Measurements from ENCODE around the gene ECHDC1. TPM values are rescaled to one million over a fixed set of nuclear protein-coding genes. Genes with fewer than 3 reads are reported as not detected.

ECHDC1 gene
- total and polyA plus RNA-seq, 5 donors: 31.9 to 40.5 (median 33.0) TPM

DNA sequence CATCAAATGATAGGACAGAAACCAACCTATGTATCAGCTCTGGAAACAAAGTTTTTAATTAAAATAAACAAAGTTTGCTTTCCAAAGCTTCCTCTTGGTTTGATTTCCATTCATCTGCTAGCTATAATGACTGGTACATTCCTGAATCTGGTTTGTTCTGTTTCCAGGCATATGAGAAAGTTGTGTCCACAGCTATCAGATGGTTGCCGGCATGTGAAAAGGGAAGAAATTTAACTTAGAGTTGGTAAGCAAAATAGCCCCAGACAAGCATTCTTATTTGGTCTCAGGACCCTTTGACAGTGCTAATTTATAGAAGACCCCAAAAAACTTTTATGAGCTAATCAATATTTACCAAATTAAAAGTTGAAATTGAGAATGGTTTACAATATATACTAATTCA is 80.5 kb downstream of the ECHDC1 start:
- ATAC-seq (no peak), DNase-seq (no peak)
- 93% methylated on average over 1 of the region's 1 CpG for WGBS
- Histone ChIP-seq H3K27me3 (ENCODE audit: control insufficient read depth, insufficient read depth) (no peaks in the 10 kb centered on the region), H3K9me3 (ENCODE audit: control insufficient read depth, low read length) (no peaks in the 10 kb centered on the region), H3K4me3 (ENCODE audit: low read length) (no peak overlapping the region), H3K27ac (ENCODE audit: low read length) (no peak overlapping the region), H3K4me1 (ENCODE audit: control insufficient read depth, insufficient read depth, low read length) (no peaks in the 10 kb centered on the region)
- intact Hi-C loops (cut with DNase I): no loop called here

DNA sequence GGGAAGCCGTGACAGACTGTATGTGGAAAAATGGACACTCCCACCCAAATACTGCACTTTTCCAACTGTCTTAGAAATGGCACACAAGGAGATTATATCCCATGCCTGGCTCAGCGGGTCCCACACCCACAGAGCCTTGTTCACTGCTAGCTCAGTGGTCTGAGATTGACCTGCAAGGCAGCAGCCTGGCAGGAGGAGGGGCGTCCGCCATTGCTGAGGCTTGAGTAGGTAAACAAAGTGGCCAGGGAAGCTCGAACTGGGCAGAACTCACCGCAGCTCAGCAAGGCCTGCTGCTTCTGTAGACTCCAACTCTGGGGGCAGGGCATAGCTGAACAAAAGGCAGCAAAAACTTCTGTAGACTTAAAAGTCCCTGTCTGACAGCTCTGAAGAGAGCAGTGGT is 88.1 kb downstream of the ECHDC1 start:
- H3K4me1 ChIP-seq (ENCODE audit: control insufficient read depth, insufficient read depth, low read length): no peaks in the 10 kb centered on the region
- no peak overlapping the region for H3K4me3 ChIP-seq (ENCODE audit: low read length)
- H3K27me3 ChIP-seq (ENCODE audit: control insufficient read depth, insufficient read depth): no peaks in the 10 kb centered on the region
- WGBS: 92% methylated on average over 6 of the region's 6 CpGs
- no peak for DNase-seq
- no peak for ATAC-seq
- intact Hi-C loops (cut with DNase I): no loop called here
- H3K9me3 ChIP-seq (ENCODE audit: control insufficient read depth, low read length): no peaks in the 10 kb centered on the region
- no peak overlapping the region for H3K27ac ChIP-seq (ENCODE audit: low read length)

DNA sequence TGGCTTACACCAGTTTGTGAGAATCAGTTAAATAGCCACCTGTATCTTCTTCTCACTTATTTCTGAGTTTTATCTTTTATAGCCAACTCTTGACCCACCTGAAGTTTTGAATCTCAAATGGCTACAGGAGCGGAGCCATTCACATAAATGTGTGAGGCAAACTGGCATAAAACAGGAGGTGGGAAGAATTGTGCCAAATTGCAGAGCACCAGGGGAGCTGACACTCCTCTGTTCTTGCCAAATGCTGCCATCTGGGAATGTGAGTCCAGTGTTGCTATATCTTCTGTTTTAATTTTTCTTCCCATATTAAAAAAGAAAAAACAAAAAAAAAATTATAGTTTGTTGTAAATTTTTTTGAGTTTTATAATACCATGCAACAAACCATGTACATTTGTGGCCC is 93.8 kb downstream of the ECHDC1 start:
- no peak overlapping the region for H3K27ac ChIP-seq (ENCODE audit: low read length)

DNA sequence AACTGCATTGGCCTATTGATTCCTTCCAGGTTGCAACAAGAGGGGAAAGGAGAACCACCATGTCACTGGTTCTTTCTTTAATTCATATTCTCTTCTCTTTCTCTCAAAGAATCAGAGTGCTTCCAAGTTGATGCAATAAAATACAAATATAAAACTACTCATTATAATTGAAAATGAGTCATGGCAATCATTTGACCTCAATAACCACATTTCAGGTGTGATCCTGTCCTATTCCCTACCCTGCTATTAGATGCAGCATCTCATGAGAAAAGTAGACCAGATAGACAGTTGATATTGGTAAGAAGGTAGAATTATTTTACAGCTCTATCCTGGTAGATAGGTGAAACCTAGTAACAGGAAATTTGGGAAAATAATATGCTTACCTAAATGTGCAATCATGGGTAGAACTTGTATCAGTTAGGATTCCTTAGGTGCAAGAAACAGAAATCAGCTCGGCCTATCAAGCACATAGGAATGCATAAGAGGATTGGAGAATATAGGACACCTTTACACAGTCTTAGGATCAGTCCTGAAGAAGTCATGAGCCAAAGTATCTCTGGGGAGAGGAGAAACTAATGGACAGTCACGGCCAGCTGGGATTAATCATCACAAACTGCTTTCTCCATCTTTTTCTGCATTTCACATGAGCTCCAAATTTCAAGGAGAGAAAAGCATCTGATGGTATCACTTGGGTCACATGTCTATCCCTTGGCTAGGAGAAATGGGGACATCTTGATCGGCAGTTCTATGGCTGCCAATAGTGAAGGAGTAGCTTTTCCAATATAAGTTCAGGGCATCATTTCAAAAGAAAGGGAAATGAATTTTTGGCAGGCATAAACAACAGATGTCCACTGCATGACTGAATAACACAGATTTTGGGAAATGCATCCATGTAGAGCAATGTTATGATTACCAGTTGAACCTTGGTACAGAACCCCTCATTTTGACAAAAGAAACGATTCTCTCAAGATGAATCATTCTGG is 96.0 kb downstream of the ECHDC1 start:
- DNase-seq: no peak
- Histone ChIP-seq H3K4me1 (ENCODE audit: control insufficient read depth, insufficient read depth, low read length) (no peaks in the 10 kb centered on the region), H3K9me3 (ENCODE audit: control insufficient read depth, low read length) (no peaks in the 10 kb centered on the region), H3K4me3 (ENCODE audit: low read length) (no peak overlapping the region), H3K27me3 (ENCODE audit: control insufficient read depth, insufficient read depth) (no peaks in the 10 kb centered on the region), H3K27ac (ENCODE audit: low read length) (no peak overlapping the region)
- no peak for ATAC-seq
- intact Hi-C loops (cut with DNase I): no loop called here
- 64% methylated on average over 4 of the region's 4 CpGs for WGBS

More for the DNA sequence above, 93.8 kb downstream of the ECHDC1 start:
- ATAC-seq (no peak), DNase-seq (no peak)
- intact Hi-C loops (cut with DNase I): no loop called here
- Histone ChIP-seq H3K27me3 (ENCODE audit: control insufficient read depth, insufficient read depth) (no peaks in the 10 kb centered on the region), H3K4me1 (ENCODE audit: control insufficient read depth, insufficient read depth, low read length) (no peaks in the 10 kb centered on the region), H3K9me3 (ENCODE audit: control insufficient read depth, low read length) (no peaks in the 10 kb centered on the region), H3K4me3 (ENCODE audit: low read length) (no peak overlapping the region)
- WGBS: 95% methylated on average over 1 of the region's 1 CpG

DNA sequence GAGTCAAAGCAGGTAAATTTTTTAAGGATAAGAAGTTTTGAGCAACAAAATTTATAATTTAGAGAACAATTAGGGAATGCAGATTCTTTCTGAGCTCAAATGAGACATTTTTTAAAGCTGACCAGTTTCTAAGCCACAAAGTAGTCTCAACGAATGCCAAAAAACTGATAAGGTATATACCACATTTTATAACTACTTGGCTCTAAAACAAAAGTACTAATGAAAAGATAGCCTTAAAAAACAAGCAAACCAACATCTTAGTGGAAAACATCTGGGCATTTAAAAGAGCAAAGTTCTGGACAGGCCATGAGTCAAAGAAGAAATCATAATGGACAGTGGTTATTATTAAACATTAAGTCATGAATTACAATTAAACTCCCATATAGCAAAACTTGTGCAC is 99.9 kb downstream of the ECHDC1 start:
- intact Hi-C loops (cut with DNase I): no loop called here
- Histone ChIP-seq H3K4me3 (ENCODE audit: low read length) (no peak overlapping the region), H3K27me3 (ENCODE audit: control insufficient read depth, insufficient read depth) (no peaks in the 10 kb centered on the region), H3K27ac (ENCODE audit: low read length) (no peak overlapping the region), H3K9me3 (ENCODE audit: control insufficient read depth, low read length) (no peaks in the 10 kb centered on the region), H3K4me1 (ENCODE audit: control insufficient read depth, insufficient read depth, low read length) (no peaks in the 10 kb centered on the region)
- 39% methylated on average over 1 of the region's 1 CpG for WGBS
- ATAC-seq (no peak), DNase-seq (no peak)

Other genes starting within 250 kb of the ECHDC1 start
- under 1 TPM; 0.34 to 0.82 (median 0.71) TPM for gene RSPO3, start 224.9 kb downstream of the ECHDC1 start, total RNA-seq
- gene RSPO3, start 224.9 kb downstream of the ECHDC1 start, polyA plus RNA-seq: 1.3 TPM
- gene RNF146, start 76.7 kb downstream of the ECHDC1 start, total RNA-seq: 10 to 100 TPM; 42.9 to 50.8 (median 46.2) TPM
- 34.6 TPM for gene RNF146, start 76.7 kb downstream of the ECHDC1 start, polyA plus RNA-seq
- gene KIAA0408, start 115.8 kb upstream of the ECHDC1 start, total RNA-seq: 1 to 10 TPM; 1.3 to 8.2 (median 3.8) TPM
- gene KIAA0408, start 115.8 kb upstream of the ECHDC1 start, polyA plus RNA-seq: 2.3 TPM
- not detected for gene C6orf58, start 233.6 kb upstream of the ECHDC1 start, total RNA-seq
- gene C6orf58, start 233.6 kb upstream of the ECHDC1 start, polyA plus RNA-seq: not detected

Data from right cardiac atrium (tissue), 5 donors.